Cerebellar nuclear complex (tissue), 1 donor: ENCODE data around the gene GBP1.

Source experiments
- DNase-seq, 2 experiments: peaks; one replicate each; lab custom pipeline; 2025; lab: John Stamatoyannopoulos, UW

The GBP1 gene

GRCh38 chr1:89008511-89008910, 56.5 kb downstream of the GBP1 start:
- no peak for DNase-seq

GRCh38 chr1:89005286-89006151, 59.5 kb downstream of the GBP1 start:
- no peak for DNase-seq
